K562 (cell line): ENCODE data around the gene POPDC2. TPM values are rescaled to one million over a fixed set of nuclear protein-coding genes. Genes with fewer than 3 reads are reported as not detected.

Experiments
- ATAC-seq: fragments of 200-7000 bp; cut with Tn5 transposase; 3 replicates; pipeline ENCODE4 v1.9.1; 2020; ENCODE audit warnings: moderate library complexity
- BruUV-seq: library from RNA; stranded (reverse); fragments of 400-500 nt; replicated peaks from 2 replicates; lab custom pipeline; 2021; lab: Mats Ljungman, UMichigan
- CTCF ChIA-PET: fragments of 300-600 bp; formaldehyde crosslinking; extraction: SDS; loops from one replicate; lab custom pipeline; 2021; ENCODE audit warnings: low intra/inter-chr PET ratio; lab: Yijun Ruan, JAX
- POLR2A ChIA-PET: fragments of 300-600, 350-650 bp; sonication (Branson Sonifier 250); formaldehyde crosslinking; extraction: SDS; loops from one replicate; lab custom pipeline; 2021; ENCODE audit warnings: antibody characterized with exemption, inconsistent platforms; lab: Yijun Ruan, JAX
- DNase-seq, 4 experiments: peaks; one replicate each; pipeline versions ENCODE4 v3.0.0 to v3.0.0-alpha.2; 2011 to 2018; ENCODE audit warnings: low spot score in 3 of 4, mixed read lengths in 3 of 4; ENCODE audit errors: extremely low read depth in 1 of 4
- FAIRE-seq: peaks from 2 replicates; lab custom pipeline; 2011; peaks lifted over from hg19 to GRCh38; lab: Jason Lieb, UNC
- H2AFZ ChIP-seq: 2 replicates; pipeline ENCODE4 v1.6.0; 2011; ENCODE audit warnings: low read depth, low read length, control low read depth, inconsistent platforms
- H3K27ac ChIP-seq: fragments of 200-600 bp; 3 replicates; pipeline ENCODE4 v1.8.0; 2011; ENCODE audit warnings: low read depth, mild to moderate bottlenecking, control low read depth, inconsistent platforms, low read length, moderate library complexity, mixed read lengths; ENCODE audit errors: extremely low read depth
- H3K27me3 ChIP-seq, 2 experiments: fragments of 300-600 bp in 1 of 2; 2 replicates in 1 of 2; 3 replicates in 1 of 2; pipeline versions ENCODE4 v1.6.0 to v1.8.0; 2011; ENCODE audit warnings: inconsistent platforms in 2 of 2, low read length in 2 of 2, mild to moderate bottlenecking in 1 of 2, mixed read lengths in 1 of 2, moderate library complexity in 1 of 2; ENCODE audit not compliant: control insufficient read depth in 2 of 2, insufficient read depth in 2 of 2
- H3K36me3 ChIP-seq: fragments of 300-600 bp; 3 replicates; pipeline ENCODE4 v1.8.0; 2011; ENCODE audit warnings: mild to moderate bottlenecking, low read length, inconsistent platforms; ENCODE audit not compliant: control insufficient read depth, insufficient read depth
- H3K4me1 ChIP-seq, 2 experiments: fragments of 200-600 bp in 1 of 2; replicated peaks in 1 of 2; 2 replicates in 1 of 2; 3 replicates in 1 of 2; pipeline versions ENCODE4 v1.5.1 to v1.8.0; 2011; ENCODE audit warnings: inconsistent platforms in 2 of 2, low read length in 2 of 2, mild to moderate bottlenecking in 1 of 2, mixed read lengths in 1 of 2, moderate library complexity in 1 of 2; ENCODE audit not compliant: control insufficient read depth in 2 of 2, insufficient read depth in 2 of 2
- H3K4me2 ChIP-seq: 2 replicates; pipeline ENCODE4 v1.6.1; 2011; ENCODE audit warnings: low read length, control low read depth, inconsistent platforms, mixed read lengths; ENCODE audit not compliant: insufficient read depth
- H3K4me3 ChIP-seq: fragments of 200-600 bp; sonication (generic), shearing (Covaris generic); 2 replicates; pipeline ENCODE4 v1.5.1; 2016; ENCODE audit warnings: control low read depth, inconsistent platforms
- H3K79me2 ChIP-seq: fragments of 200-600 bp; 3 replicates; pipeline ENCODE4 v1.8.0; 2011; ENCODE audit warnings: low read length, inconsistent platforms; ENCODE audit not compliant: control insufficient read depth, insufficient read depth
- H3K9ac ChIP-seq, 2 experiments: 2 replicates each; pipeline versions ENCODE4 v1.6.0 to v1.6.1; 2011; ENCODE audit warnings: low read depth in 2 of 2, low read length in 2 of 2, control low read depth in 1 of 2, inconsistent platforms in 1 of 2, mild to moderate bottlenecking in 1 of 2, mixed read lengths in 1 of 2; ENCODE audit not compliant: insufficient read depth in 1 of 2
- H3K9me1 ChIP-seq: one replicate; pipeline ENCODE4 v1.6.0; 2011; ENCODE audit warnings: inconsistent platforms, mild to moderate bottlenecking, low read length, moderate library complexity; ENCODE audit not compliant: control insufficient read depth, insufficient read depth
- H3K9me3 ChIP-seq: replicated peaks from 2 replicates; pipeline ENCODE4 v1.5.1; 2011; ENCODE audit warnings: low read depth, low read length, inconsistent platforms; ENCODE audit not compliant: control insufficient read depth, insufficient read depth
- H4K20me1 ChIP-seq: replicated peaks from 2 replicates; pipeline ENCODE4 v1.6.1; 2011; ENCODE audit warnings: low read length, inconsistent platforms, mixed read lengths; ENCODE audit not compliant: control insufficient read depth, insufficient read depth
- E2F4 ChIP-seq: sonication (generic); formaldehyde crosslinking; IDR thresholded peaks from 2 replicates; pipeline ENCODE4 v1.8.0; 2022; ENCODE audit warnings: mild to moderate bottlenecking, low read depth, missing genetic modification reagents
- EP400 ChIP-seq: fragments of 450-650 bp; IDR thresholded peaks from 2 replicates; pipeline ENCODE4 v1.6.1; 2017; ENCODE audit warnings: antibody characterized with exemption, mild to moderate bottlenecking, moderate library complexity
- ESRRB ChIP-seq: fragments of 250-450 bp; sonication (Bioruptor Pico); IDR thresholded peaks from 2 replicates; pipeline ENCODE4 v1.5.0; 2020; ENCODE audit warnings: mild to moderate bottlenecking, moderate library complexity, borderline replicate concordance
- HOXB6 ChIP-seq: fragments of 250-450 bp; sonication (Bioruptor Pico); IDR thresholded peaks from 2 replicates; pipeline ENCODE4 v1.5.1; 2022; ENCODE audit warnings: mild to moderate bottlenecking, borderline replicate concordance
- MED1 ChIP-seq: sonication (generic); formaldehyde crosslinking; IDR thresholded peaks from 2 replicates; pipeline ENCODE4 v1.8.1; 2023; ENCODE audit warnings: missing genetic modification reagents, borderline replicate concordance
- POLR2B ChIP-seq: fragments of 450-650 bp; IDR thresholded peaks from 2 replicates; pipeline ENCODE4 v1.6.1; 2018; ENCODE audit warnings: low read depth; ENCODE audit not compliant: partially characterized antibody
- POLR3A ChIP-seq: IDR thresholded peaks from 2 replicates; pipeline ENCODE4 v1.6.1; 2011; ENCODE audit warnings: borderline replicate concordance, mild to moderate bottlenecking, moderate library complexity; ENCODE audit not compliant: insufficient read length, insufficient read depth; ENCODE audit errors: extremely low read depth
- PTTG1 ChIP-seq: fragments of 450-650 bp; IDR thresholded peaks from 2 replicates; pipeline ENCODE4 v1.6.1; 2016; ENCODE audit warnings: low read depth, mild to moderate bottlenecking, missing genetic modification characterization, missing compliant biosample characterization
- SREBF2 ChIP-seq: sonication (generic); formaldehyde crosslinking; IDR thresholded peaks from 2 replicates; pipeline ENCODE4 v1.4.0; 2020; ENCODE audit warnings: mild to moderate bottlenecking, missing genetic modification reagents
- TCF7L2 ChIP-seq: fragments of 150-350 bp; IDR thresholded peaks from 2 replicates; pipeline ENCODE4 v1.6.1; 2016; ENCODE audit warnings: low read depth, mild to moderate bottlenecking, low read length, moderate library complexity
- TSC22D4 ChIP-seq: fragments of 450-650 bp; IDR thresholded peaks from 2 replicates; pipeline ENCODE4 v1.6.1; 2016; ENCODE audit warnings: missing genetic modification characterization, missing biosample characterization, control low read depth
- ZBTB43 ChIP-seq: sonication (generic); formaldehyde crosslinking; IDR thresholded peaks from 2 replicates; pipeline ENCODE4 v1.8.0; 2023; ENCODE audit warnings: mild to moderate bottlenecking, missing genetic modification reagents
- ZNF140 ChIP-seq: fragments of 250-450 bp; sonication (Bioruptor Pico); IDR thresholded peaks from 2 replicates; pipeline ENCODE4 v1.8.0; 2021; ENCODE audit warnings: moderate library complexity, mild to moderate bottlenecking, inconsistent platforms
- ZNF695 ChIP-seq: fragments of 450-650 bp; formaldehyde crosslinking; IDR thresholded peaks from 2 replicates; pipeline ENCODE4 v1.4.0; 2020; ENCODE audit warnings: mild to moderate bottlenecking, moderate library complexity
- ZNF785 ChIP-seq: fragments of 250-450 bp; sonication (Bioruptor Pico); IDR thresholded peaks from 2 replicates; pipeline ENCODE4 v1.4.0; 2020; ENCODE audit warnings: mild to moderate bottlenecking
- WGBS: fragments of 100-300 bp; shearing (Covaris generic); methylation state at CpG from one replicate; pipeline ENCODE4 v1.1.6; 2016; ENCODE audit warnings: low coverage, mixed read lengths; ENCODE audit not compliant: insufficient coverage; ENCODE audit errors: missing lambda C conversion rate; 5-methylcytosine and 5-hydroxymethylcytosine counted together
- in situ Hi-C: fragments of 300-500 bp; cut with MboI; formaldehyde crosslinking; loops from 4 replicates; pipeline ENCODE4 v1.15.0; 2018; ENCODE audit warnings: inconsistent platforms, mixed read lengths
- intact Hi-C: fragments of 100-400 bp; cut with micrococcal nuclease; formaldehyde crosslinking; loops from 2 replicates; pipeline ENCODE4 v1.14.2; 2022
- polyA plus RNA-seq, 8 experiments: library from polyadenylated mRNA; depleted of rRNA in 4 of 8; stranded (reverse) in 5 of 8; unstranded in 3 of 8; fragments of >200 nt; fragmentation: Nextera tagmentation in 2 of 8; fragmentation: Illumina TruSeq in 1 of 8; extraction: Ambion mirVana in 2 of 8; extraction: Trizol in 1 of 8; gene quantifications; 2 replicates each; pipeline versions ENCODE4 v1.2.1 to v1.2.3, GENCODE V29; 2011 to 2014; ENCODE audit warnings: inconsistent platforms in 1 of 8, missing spikeins in 1 of 8
- total RNA-seq, 7 experiments: library from RNA; depleted of rRNA in 6 of 7; stranded (reverse); fragments of >200 nt in 6 of 7; fragmentation: Illumina TruSeq in 2 of 7; extraction: Trizol in 2 of 7; gene quantifications; 2 replicates each; pipeline versions ENCODE4 v1.2.1 to v1.2.3, GENCODE V29; 2011 to 2021; ENCODE audit warnings: low replicate concordance in 1 of 7

Gene POPDC2
- total and polyA plus RNA-seq, 9 of the 15 experiments (the other 6 are each of a cell fraction or from before 2014, with no cell fraction given): 0.08 to 0.32 (median 0.13) TPM; not detected in 4

- H4K20me1 ChIP-seq: no peaks in the 10 kb centered on the region
- H3K36me3 ChIP-seq: no peaks in the 10 kb centered on the region
- H3K4me1 ChIP-seq: peaks cover 0 to 14% of the 10 kb centered on the region in 2 experiments; a peak in 3 of 5 replicates
- no peak overlapping the region for H3K4me3 ChIP-seq
- no peaks in the 10 kb centered on the region for H3K79me2 ChIP-seq
- ChIA-PET POLR2A (interaction anchor here (0.6 kb wide), 1 partner anchor 32 kb away, joined by 3 read pairs; no protein-coding TSS in a partner anchor), CTCF (no interaction called here)
- H3K9ac ChIP-seq: no peak overlapping the region
- no peak for DNase-seq
- H3K27me3 ChIP-seq: no peaks in the 10 kb centered on the region
- BruUV-seq: no TSS peak
- 25% methylated on average over 1 of the region's 1 CpG for WGBS
- no peak for TF ChIP-seq ZNF785 (CRISPR knock-in tag)
- no peak for TF ChIP-seq MED1 (CRISPR knock-in tag)
- no peak for TF ChIP-seq SREBF2 (CRISPR knock-in tag)
- no peak for TF ChIP-seq ESRRB
- TF ChIP-seq POLR3A: no peak
- no peak for TF ChIP-seq HOXB6
- no peak for TF ChIP-seq ZNF140 (CRISPR knock-in tag)
- TF ChIP-seq POLR2B: no peak
- no peak for TF ChIP-seq TCF7L2
- no peak for TF ChIP-seq E2F4
- no peak for TF ChIP-seq TSC22D4 (tag)
- TF ChIP-seq ZNF695 (CRISPR knock-in tag): no peak
- TF ChIP-seq EP400: no peak
- no peak for TF ChIP-seq PTTG1 (tag)
- TF ChIP-seq ZBTB43 (CRISPR knock-in tag): no peak
- no peak for FAIRE-seq
- in situ Hi-C loops (no loop called here), intact Hi-C loops (no loop called here)
- H3K9me3 ChIP-seq: no peaks in the 10 kb centered on the region
- no peak overlapping the region for H3K27ac ChIP-seq
- H3K4me2 ChIP-seq: no peak overlapping the region
- H2AFZ ChIP-seq: no peak overlapping the region
- no peak for ATAC-seq
- no peaks in the 10 kb centered on the region for H3K9me1 ChIP-seq
These were observed 14.6 kb downstream of the POPDC2 start for GRCh38 chr3:119645813-119646212.
